GM23248 (cell line): ENCODE results near the gene KDM8.

Experiments
- EZH2 ChIP-seq: fragments of 200-600 bp; sonication (generic); IDR thresholded peaks from 2 replicates; pipeline ENCODE4 v1.6.1; 2018; ENCODE audit warnings: antibody characterized with exemption, mild to moderate bottlenecking; ENCODE audit not compliant: insufficient read depth, poor library complexity, severe bottlenecking
- EZH2phosphoT487 ChIP-seq: fragments of 200-600 bp; sonication (generic); IDR thresholded peaks from 2 replicates; pipeline ENCODE4 v1.6.1; 2018; ENCODE audit warnings: antibody characterized with exemption, moderate library complexity, mild to moderate bottlenecking, low read depth; ENCODE audit not compliant: insufficient read depth

GRCh38 chr16:27246439-27246838 is 43.1 kb downstream of the KDM8 start:
- TF ChIP-seq EZH2phosphoT487 (no peak), EZH2 (no peak)
